GM19468 (cell line): ENCODE measurements around the gene C22orf39.

Experiments
- ATAC-seq: cut with Tn5 transposase; IDR thresholded peaks from one replicate; pipeline ENCODE4 v1.9.1; 2021; ENCODE audit warnings: mild to moderate bottlenecking, moderate library complexity, moderate number of reproducible peaks; ENCODE audit not compliant: unreplicated experiment; ENCODE audit errors: extremely low read depth

C22orf39 gene

DNA sequence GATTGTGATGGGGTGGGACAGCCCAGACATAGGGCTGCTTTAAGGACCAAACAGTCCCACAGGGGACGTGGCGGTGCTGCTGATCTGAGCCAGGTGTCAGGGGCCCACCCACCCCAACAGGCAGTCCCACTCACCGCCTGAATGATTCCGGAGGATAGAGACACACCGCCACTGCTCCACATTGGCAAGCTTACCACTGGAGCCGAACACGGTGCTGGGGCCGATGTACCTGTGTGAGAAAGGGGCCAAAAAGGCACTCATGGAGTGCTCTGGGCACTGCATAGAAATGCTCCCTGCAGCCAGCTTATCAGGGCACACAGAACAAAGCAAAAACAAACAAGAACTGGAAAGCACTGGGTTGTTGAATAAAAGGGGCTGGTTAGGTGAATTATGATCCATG lies 41.9 kb downstream of the C22orf39 start:
- ATAC-seq: no peak

DNA sequence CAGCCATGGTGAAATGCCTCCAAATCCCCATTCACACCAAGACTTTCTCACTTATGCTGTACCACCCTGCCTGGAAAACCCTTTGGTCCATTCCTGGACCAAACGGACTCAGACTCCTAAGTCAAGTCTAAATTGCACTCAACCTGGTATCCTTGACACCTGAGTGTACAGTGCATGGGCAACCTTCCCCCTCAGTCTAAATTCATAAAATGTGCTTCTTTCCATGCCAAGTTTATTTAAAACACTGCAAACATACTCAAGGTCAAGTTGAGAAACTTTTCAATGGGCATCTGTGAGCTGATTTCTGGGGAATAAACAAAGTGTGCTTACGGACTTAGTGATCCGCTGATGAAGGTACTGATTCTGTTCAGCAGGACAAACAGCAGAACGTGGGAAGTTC lies 42.4 kb downstream of the C22orf39 start:
- no peak for ATAC-seq

DNA sequence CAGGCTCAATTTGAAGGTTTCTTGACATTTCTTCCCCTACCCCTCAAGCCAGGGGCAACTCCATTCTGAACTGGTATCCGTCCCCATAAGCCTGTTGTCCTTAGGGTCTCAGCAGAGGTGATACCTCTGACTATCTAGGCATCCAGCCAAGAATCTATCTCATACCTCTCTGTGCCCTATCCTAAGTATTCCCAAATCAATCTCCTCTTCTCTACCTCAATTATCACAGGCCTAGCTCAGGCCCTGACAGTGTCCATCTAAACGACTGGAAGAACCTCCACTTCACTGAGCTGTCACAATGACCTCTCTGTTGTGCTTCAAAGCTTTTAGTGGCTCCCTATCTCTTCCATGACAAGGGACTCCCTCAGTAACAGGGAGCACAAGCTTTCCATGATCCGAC lies 42.8 kb downstream of the C22orf39 start:
- no peak for ATAC-seq

DNA sequence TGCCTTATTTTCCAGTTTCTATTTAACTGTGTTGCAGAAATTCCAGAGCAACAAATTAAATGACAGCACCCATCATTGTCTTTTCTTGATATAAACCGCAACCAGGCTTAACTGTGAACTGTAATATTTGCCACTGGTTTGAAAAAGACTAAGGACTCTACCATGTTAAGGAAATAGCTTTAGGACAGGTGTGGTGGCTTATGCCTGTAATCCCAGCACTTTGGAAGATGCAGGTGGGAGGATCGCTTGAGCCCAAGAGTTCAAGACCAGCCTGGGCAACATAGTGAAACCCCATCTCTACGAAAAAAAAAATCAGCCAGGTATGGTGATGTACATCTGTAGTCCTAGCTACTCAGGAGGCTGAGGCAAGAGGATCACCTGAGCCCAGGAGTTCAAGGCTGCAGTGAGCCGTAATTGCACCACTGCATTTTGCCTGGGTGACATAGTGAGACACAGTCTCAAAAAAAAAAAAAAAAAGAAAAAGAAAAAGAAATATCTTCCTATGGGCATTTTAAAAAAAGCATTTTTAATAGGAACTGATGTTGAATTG lies 44.8 kb downstream of the C22orf39 start:
- ATAC-seq: no peak

DNA sequence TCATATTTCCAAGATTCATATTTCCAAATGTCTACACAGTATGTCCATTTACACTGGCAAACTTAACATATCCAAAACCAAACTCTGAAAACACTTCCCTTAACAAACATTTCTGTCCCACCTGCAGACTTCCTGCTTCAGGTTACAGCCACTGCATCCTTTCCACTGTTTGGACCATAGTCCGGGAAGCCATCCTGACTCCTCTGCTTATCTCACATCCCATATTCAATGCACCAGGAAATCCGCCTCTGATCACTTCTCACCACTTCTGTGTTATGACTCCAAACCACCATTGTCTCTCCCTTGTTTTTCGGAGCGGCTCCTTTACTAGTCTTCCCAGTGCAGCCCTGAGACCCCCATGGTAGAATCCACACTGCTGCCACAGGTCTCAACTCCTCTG lies 46.0 kb downstream of the C22orf39 start:
- no peak for ATAC-seq

DNA sequence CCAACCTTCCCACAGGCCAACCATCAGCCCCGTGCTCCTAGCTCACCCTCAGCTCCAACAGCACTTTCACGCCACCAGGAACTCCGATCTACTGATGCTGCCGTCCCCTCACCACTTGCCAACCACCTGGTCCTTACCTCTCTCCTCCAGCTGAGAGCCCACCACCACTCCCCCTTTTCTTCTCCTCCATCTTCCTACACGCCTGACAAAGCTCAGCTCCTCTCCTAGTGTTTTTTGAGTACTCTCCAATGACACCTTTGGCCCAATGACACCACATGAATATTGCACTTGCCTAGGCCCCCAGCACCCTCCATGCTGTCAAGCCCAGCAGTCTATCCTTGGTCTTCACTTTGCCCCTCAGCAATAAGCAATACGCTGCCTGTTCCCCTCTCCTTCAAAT lies 46.6 kb downstream of the C22orf39 start:
- ATAC-seq: no peak

DNA sequence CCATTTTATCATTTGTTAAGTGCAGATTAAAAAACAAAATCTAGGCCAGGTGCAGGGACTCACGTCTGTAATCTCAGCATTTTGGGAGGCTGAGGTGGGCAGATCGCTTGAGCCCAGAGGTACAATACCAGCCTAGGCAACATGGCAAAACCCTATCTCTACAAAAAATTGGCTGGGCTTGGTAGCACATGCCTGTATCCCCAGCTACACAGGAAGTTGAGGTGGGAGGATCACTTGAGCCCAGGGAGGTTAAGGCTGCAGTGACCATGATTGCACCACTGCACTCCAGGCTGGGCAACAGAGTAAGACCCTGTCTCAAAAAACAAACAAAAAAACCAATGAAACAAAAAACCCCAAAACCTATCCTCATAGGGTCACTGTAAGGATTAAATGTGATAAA lies 48.9 kb downstream of the C22orf39 start:
- no peak for ATAC-seq

DNA sequence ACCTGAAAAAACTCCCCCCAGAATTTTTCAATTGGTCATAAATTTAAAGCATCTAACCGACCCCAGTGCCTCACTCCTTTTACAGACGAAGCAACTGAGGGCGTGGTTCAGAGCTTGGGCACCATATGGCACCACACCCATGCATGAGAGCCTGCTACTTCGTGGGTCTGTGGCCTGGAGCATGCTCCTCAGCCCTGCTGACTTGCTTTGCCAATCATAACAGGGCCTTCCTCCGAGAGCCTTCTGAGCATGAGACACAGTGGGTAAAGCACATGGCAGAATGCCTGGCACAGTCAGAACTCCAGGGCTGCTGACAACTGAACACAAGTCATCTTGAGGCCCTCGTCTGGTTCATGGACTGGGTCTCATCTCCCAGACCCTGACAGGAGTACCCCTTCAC lies 49.3 kb downstream of the C22orf39 start:
- ATAC-seq: no peak

DNA sequence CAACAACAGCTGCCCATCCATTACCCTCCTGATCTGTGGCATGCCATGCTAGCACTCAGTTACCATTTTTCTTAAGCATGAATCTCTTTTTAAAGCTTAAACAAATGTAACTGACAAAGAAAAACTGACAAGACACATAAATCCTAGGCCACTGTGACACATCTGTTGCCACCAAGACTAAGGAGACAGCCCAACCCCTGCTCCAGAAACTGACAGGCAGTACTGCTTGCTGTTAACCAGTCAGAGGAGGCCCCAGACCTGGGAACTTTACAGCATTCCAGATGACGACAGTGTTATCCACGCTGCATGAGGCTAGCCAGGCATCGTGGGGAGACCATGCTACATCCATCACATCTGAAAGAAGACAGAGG lies 49.8 kb downstream of the C22orf39 start:
- ATAC-seq: no peak

DNA sequence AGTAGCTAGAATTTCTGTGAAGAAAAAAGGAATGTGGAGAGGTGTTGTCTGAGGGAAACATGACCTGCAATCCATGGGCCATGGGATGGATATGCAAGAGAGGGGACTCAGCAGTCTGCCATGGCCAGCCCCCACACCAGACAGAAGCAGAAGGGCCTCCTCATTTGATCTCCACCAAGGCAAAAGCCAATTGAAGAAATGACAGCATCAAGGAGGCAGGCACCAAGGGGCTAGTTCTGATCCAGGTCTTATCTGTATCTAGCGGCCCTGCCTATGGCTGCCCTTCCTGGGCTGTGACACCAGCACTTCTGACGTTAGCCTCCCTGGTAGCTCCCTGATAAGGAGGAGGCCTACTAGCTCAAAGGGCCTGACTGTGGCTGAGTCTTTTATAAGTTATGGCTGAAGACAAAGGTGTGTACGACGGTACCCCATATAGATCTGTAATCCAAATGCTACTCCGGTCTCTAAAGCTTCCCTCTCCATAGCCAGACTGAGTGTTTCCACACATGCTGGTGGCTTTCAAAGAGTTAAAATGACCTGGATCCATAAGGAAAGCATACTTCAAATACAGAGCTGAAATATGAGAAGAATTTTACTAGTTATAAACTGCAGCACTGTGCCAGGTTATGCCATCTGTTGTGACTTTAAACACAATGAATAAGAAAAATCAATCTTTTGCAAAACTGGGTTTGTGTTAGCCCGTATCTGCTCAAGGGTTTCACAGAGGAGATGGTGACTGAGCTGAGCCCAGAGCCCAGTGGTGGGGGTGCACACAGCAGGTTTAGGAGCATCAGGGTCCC lies 50.4 kb downstream of the C22orf39 start:
- no peak for ATAC-seq

DNA sequence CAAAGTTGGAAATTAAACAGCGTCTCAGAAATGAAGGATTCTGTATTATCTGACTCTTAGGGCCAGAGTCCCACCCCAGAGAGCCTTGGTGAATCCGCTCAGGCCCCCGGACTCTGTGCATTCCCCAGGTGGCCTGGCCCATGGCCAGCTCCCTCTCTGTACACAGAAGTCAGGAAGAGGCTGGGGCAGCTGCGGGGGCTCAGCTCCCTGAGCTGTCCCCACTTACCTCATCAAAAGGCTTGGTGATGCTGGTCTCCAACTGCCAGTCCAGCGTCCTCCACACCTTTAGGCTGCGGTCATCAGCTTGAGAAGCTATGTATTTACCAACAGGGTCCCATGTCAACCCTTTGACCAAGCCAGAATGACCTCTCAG lies 51.0 kb downstream of the C22orf39 start:
- ATAC-seq: no peak

DNA sequence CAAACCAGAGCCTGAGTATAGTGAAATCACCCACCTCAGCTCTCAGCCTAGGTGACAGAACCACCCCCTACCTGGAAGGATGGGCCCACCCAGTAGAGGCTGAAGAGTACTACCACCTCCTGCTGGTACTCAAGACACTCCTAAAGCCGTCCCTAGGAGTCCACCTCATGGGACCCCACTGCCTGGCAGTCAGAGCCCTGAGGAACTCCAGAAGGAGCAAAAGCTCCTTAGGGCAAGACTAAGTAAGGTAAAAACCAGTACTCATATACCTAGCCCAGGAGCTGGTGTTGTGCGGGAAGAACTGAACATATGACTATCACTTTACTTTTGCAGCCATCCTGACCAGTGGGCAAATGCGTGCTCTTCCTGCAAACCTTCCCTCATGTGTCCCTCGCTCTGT lies 52.2 kb downstream of the C22orf39 start:
- no peak for ATAC-seq

DNA sequence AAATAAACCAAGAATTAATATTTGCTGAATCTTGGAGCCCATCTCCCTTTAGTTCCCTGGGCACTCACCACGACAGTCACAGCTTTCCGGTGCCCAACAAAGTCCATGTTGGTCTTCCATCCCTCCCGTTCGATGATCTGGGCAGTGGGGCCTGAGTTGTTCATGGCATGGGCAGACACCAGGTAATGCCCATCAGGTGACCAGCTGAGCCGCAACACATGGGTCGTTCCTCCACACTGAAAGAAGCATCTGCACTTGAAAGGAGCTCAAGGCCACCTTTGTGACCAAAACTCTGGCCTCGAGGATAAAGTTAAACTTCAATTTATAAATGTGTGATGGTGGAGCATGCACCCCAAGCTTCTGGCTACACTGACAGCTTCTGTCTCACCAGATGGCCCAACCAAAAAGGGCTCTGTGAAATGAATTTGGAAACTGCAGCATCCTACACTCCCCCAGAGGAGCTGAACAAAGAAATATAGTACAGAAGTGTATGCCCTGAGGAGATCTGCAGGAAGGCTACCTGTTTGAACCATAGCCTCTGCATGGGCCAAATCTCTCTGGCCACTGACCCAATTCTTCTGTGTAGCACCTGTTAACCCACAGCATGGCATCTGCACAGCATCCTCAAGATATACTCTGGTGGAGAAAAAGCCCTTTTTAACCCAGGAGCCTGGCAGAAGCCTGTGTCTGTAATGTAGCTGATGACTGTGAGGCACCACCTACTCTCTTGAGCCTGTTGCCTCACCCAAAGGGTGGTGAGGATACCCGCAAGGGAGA lies 53.0 kb downstream of the C22orf39 start:
- no peak for ATAC-seq

DNA sequence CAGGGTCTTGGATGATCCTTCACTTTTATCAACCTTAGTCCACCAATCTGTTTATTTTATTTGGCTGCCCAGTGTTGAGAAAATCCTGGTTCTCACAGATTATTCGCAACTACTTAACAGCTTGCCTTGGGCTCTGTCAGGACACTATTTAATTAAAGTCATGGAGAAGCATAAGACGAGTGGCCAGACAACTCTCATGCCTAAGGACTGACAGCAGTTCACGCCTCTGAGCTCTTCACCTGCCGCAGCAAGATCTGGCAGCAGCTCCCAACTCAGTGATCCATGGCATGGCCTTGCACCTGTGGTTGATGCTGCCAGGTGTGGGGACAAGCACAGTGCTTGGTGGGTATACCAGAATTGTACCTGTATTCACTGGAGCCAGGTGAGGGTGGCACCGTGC lies 53.8 kb downstream of the C22orf39 start:
- ATAC-seq: no peak
